ENCODE measurements around the gene OAS1.
"Not testable (repeated sequence)": the region's sequence is repeated elsewhere in the genome, so short reads cannot be mapped to it uniquely, and the experiment has no call there.

OAS1 gene

DNA sequence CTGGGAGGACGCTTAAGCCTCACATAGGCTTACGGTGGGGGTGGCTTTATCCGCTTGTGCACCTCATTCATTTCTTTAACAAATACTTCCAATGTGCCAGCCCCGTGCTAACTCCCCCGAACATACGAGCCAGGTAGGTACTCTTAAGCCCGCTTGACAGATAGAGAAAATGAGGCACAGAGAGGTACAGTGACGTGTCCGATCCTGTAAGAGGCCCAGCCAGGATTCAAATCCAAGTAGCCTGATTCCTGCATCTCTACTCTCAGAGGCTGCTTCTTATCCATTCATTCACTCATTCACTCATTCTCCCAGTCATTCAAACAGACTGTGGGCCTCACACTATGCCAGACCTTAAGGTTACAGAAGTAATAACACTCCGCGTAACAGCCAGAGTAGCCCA, 32.0 kb downstream of the OAS1 start:
- DNase-seq: no peak

DNA sequence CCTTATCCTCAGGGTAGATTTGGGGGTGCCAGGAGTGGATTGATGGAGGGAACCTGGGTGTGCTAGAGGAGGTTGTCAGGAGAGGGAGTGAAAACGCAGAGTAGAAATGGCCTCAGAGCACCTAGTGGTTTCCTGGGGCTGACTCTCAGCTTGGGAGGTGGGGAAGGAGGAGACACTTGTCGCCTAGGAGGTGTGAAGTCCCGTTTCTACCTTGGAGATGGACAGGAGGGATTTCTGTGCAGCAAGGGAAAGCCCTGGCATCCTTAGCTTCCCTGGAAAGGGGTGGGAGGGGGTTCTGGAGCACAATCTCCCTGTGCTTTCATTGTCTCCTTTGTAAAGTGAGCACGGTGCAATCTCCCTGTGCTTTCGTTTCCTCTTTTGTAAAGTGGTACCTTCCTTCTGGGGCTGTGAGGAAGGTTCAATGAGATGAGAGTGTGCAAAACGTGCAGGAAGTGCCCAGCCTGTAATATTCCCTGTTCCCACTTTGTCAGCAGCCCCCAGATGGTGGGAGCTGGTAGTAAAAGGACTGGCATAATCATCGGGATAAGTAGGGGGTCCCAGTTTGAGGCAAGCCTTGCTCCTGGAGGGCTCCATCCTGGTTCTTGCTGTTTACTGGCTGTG, 33.1 kb downstream of the OAS1 start:
- no peak for DNase-seq

DNA sequence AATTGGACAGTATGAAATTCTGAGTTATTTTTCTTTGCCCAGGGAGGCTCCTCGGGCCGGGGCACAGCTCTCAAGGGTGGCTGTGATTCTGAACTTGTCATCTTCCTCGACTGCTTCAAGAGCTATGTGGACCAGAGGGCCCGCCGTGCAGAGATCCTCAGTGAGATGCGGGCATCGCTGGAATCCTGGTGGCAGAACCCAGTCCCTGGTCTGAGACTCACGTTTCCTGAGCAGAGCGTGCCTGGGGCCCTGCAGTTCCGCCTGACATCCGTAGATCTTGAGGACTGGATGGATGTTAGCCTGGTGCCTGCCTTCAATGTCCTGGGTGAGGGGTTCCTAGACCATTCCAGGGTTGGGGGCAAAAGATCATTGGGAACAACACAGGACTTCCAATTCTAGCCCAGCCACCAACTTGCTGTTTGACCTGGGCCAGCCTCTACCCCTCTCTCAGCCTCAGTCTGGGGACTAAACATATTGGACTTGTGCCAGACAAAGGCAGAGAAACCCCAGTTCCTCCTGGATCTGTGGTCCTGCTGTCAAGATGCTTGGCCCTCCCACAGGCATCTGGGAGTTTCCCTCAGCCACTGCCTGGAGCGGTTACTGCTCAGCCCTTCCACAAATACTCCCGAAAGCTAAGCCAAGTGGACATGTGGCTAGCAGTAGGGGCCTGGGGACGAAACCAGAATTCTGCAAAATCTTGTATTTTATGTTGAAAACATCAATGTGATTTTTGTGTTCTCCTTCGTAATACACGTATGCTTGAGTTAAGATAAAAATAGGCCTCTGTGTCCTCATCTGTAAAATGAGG, 35.0 kb downstream of the OAS1 start:
- DNase-seq: no peak

DNA sequence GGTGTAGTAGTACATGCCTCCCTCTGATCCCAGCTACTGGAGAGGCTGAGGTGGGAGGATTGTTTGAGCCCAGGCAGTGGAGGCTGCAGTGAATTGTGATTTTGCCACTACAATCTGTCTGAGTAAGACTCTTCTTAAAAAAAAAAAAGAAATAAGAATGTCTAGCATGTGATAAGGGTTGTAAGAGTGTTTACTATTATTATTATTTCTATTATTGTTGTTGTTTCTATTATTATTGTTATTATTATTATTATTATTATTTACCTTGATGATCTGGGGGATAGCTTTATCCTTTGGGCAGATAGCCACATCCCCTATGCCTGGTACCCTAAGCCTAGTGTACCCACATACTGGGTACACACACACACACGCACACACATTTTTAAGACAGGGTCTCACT, 35.8 kb downstream of the OAS1 start:
- DNase-seq: no peak

DNA sequence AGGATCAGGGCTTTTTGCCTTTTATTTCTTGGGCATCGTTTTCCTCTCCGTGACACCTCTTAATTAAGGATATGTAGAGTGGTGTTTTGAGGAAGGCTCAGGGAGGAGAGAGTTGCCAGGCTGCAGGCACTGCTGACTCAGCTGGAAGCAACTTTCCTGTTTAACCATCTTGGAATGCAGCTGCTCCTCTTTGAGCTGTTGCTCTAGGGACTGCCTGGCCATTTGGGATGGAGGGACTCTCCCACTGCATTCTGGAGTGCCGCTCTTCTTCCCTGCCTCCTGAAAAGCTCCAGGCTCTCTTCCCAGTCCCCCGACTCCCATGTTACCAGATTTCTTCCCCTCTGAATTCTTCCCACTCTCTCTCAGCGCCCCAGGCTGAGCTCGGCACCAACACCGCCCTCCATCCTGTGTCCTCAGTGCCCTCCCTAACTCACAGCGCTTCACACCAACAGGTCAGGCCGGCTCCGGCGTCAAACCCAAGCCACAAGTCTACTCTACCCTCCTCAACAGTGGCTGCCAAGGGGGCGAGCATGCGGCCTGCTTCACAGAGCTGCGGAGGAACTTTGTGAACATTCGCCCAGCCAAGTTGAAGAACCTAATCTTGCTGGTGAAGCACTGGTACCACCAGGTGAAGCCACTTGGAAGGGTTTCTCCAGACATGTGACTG, 37.4 kb downstream of the OAS1 start:
- DNase-seq: no peak

DNA sequence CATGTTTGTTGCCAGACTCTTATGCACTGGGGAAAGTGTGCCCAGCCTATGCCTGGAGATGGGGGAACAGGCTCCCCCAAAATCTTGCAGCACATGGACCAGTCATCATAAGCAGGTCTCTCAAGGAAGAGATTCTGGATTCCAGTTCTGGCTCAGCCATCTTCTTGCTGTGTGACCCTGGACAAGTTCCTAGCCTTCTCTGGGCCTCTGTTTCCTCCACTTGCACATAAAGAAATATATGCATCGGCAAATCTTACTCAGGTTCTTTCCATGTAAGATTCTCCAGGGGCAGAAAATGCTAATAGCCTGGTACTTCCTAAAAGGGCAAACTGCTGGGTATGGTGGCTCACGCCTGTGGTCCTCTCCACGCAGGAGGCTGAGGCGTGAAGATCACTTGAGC, 38.8 kb downstream of the OAS1 start:
- DNase-seq: no peak

DNA sequence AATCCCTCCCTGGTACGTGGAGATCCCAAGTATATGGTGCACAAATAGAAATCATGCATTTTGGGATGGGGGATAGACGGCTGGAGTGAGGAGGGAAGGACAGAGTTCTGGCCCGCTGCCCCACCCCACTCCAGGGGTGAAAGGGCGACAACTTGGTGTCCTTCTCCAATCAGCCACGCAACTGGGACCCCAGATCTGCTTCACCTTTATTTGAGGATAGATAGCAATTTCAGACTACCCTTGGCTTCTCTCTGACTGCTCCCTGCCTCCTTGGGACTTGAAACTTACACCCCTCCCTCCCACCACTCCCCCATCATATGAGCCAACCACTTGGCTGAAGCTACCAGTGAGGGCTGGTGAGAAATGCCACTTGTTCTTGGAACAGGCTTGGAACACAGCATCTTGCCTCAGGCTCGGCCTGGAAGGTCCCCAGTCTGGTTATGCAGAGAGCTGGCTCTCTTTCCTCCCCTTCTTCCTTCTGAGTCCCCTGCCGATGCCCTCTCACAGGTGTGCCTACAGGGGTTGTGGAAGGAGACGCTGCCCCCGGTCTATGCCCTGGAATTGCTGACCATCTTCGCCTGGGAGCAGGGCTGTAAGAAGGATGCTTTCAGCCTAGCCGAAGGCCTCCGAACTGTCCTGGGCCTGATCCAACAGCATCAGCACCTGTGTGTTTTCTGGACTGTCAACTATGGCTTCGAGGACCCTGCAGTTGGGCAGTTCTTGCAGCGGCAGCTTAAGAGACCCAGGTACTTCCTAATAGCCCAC, 39.7 kb downstream of the OAS1 start:
- no peak for DNase-seq

DNA sequence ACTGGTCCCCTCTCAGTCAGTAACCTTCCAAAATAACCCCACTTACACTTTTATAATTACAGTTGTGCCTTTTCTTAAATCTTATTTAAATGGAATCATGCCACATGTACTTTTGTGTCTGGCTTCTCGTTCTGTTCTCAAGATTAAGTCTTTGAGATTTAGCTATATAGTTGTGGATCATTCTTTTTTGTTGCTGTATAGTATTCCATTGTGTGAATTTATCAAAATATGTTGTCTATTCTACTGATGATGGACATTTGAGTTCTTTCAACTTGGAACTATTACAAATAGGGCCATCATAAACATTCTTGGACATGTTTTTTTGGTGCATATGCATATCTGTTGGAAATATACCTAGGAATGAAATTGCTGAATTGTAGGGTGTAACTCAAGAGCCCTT, 40.6 kb downstream of the OAS1 start:
- no peak for DNase-seq

DNA sequence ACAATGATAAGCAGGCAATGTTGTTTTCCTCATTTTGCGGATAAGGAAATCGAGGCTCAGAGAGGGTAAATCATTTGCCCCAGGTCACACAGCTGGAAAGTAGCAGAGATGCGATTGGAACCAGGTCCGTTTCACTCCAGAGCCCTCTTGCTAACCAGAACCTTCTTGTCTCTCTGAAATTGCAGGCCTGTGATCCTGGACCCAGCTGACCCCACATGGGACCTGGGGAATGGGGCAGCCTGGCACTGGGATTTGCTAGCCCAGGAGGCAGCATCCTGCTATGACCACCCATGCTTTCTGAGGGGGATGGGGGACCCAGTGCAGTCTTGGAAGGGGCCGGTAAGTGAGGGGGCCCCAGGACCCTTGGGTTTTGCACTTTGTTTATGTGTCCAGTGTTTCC, 41.0 kb downstream of the OAS1 start:
- no peak for DNase-seq

DNA sequence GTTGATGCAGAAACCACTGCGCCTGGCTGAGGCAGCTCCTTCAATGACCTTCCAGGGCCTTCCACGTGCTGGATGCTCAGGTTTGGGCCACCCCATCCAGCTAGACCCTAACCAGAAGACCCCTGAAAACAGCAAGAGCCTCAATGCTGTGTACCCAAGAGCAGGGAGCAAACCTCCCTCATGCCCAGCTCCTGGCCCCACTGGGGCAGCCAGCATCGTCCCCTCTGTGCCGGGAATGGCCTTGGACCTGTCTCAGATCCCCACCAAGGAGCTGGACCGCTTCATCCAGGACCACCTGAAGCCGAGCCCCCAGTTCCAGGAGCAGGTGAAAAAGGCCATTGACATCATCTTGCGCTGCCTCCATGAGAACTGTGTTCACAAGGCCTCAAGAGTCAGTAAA, 42.0 kb downstream of the OAS1 start:
- DNase-seq: no peak

DNA sequence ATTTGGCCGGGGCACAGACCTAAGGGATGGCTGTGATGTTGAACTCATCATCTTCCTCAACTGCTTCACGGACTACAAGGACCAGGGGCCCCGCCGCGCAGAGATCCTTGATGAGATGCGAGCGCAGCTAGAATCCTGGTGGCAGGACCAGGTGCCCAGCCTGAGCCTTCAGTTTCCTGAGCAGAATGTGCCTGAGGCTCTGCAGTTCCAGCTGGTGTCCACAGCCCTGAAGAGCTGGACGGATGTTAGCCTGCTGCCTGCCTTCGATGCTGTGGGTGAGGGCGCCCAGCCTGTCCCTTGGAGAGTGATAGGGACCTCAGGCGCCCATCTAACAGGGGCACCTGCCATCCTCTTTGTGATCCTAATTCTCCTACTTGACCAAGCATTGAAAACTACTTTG, 43.9 kb downstream of the OAS1 start:
- DNase-seq: no peak

DNA sequence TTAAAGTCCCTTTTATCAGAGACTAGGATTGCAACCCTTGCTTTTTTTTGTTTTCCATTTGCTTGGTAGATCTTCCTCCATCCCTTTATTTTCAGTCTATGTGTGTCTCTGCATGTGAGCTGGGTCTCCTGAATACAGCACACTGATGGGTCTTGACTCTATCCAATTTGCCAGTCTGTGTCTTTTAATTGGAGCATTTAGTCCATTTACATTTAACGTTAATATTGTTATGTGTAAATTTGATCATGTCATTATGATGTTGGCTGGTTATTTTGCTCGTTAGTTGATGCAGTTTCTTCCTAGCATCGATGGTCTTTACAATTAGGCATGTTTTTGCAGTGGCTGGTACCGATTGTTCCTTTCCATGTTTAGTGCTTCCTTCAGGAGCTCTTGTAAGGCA, 50.4 kb downstream of the OAS1 start:
- not testable (repeated sequence) for DNase-seq

DNA sequence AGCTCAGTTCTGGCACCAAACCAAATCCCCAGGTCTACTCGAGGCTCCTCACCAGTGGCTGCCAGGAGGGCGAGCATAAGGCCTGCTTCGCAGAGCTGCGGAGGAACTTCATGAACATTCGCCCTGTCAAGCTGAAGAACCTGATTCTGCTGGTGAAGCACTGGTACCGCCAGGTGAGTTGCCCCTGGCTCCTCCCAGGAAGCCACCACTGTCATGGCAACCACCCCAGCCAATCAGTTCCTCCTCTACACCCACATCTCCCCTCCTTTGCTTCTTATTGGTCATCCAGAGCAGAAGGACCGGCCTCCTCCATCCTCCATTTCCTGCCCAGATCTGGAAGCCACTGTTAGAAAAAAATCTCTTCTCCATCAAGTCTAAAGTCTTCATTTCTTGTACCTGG, 54.3 kb downstream of the OAS1 start:
- no peak for DNase-seq

DNA sequence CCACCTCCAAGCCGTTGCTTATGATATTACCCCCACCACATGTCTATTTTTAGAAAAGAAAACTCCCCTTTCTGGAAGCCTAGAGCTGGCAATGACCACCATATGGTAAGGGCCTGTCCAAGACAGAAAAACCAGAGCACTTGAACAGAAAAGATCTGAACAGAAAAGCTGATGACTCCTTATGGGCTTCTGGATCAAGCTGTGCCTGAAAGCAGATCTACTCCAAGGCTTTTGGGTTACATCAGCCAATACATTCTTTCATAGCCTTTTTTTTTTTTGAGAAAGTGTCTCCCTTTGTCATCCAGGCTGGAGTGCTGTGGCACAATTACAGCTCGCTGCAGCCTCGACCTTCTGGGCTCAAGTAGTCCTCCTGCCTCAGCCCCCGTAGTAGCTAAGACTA, 54.8 kb downstream of the OAS1 start:
- DNase-seq: no peak

DNA sequence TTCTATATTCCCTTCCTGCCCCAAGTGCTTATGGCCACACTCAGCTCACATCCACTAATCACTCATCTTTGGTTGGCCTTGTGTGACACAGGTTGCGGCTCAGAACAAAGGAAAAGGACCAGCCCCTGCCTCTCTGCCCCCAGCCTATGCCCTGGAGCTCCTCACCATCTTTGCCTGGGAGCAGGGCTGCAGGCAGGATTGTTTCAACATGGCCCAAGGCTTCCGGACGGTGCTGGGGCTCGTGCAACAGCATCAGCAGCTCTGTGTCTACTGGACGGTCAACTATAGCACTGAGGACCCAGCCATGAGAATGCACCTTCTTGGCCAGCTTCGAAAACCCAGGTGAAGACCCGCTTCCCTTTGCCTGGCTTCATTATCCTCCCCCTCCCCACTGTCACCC, 55.8 kb downstream of the OAS1 start:
- DNase-seq: no peak

DNA sequence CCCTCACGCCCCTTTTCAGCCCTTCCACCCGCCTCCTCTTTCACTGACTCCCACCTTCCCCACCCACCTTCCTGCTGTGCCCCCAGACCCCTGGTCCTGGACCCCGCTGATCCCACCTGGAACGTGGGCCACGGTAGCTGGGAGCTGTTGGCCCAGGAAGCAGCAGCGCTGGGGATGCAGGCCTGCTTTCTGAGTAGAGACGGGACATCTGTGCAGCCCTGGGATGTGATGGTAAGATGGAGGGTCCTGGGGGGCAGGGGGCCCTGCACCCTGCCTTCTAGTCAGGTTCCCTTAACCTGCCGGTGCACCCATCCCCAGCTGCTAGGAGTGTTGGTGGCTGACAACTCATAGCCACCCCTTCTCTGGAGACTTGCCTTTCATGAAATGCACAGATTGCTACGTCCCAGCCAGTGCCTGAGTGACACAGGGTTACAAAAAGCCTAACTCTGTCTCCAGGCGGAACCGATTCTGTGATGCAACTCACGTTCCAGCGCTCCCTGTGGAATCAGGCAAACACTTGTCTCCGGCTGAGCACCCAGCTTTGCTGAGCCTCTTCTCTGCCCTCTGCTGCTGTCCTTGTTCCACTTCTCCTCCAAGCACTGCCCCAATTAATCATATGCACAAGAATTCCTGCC, 56.6 kb downstream of the OAS1 start:
- DNase-seq: no peak

DNA sequence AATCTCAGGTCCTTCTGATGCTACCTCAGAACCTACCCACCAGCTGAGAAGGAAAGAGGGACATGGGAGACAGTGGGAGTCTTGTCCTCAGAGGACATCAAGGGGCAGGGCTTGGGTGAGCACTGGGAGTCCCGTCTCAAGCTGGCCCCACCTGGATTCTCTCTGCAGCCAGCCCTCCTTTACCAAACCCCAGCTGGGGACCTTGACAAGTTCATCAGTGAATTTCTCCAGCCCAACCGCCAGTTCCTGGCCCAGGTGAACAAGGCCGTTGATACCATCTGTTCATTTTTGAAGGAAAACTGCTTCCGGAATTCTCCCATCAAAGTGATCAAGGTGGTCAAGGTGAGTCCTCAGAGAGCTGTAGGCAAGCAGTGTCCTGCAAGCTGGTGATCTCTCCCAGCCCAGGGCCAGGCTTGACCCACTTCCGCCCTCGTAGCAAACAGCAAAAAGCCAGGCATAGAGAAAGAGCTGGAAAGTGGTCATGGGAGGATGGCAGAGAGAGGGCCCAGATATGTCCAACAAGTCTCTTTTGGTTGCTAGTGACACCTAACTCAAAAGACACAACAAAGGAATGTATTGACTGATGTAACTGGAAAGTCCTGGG, 57.4 kb downstream of the OAS1 start:
- no peak for DNase-seq

DNA sequence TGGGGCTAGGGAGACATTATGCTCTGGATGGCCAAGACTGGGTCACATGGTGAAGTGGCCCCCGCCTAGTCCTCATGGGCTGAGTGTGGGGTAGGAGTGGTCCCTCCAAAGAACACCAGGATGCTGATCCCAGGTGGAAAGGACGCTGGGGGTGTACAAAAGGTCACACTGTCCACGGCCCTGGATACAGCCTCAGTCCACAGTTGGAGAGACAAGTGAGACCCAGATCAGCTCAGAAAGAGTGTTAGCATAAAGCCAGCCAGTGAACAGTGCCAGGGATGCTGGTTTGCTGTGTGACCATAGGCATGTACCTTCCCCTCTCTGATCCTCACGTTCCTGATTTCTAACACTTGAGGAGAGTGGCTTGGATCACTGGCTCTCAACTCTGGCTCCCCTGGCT, 58.2 kb downstream of the OAS1 start:
- no peak for DNase-seq

DNA sequence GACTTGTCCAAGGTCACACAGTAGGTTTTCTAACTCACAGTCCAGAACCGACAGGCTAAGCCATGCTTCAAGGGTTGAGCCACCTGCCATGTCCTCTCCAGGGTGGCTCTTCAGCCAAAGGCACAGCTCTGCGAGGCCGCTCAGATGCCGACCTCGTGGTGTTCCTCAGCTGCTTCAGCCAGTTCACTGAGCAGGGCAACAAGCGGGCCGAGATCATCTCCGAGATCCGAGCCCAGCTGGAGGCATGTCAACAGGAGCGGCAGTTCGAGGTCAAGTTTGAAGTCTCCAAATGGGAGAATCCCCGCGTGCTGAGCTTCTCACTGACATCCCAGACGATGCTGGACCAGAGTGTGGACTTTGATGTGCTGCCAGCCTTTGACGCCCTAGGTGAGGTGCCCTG, 58.9 kb downstream of the OAS1 start:
- DNase-seq: no peak

DNA sequence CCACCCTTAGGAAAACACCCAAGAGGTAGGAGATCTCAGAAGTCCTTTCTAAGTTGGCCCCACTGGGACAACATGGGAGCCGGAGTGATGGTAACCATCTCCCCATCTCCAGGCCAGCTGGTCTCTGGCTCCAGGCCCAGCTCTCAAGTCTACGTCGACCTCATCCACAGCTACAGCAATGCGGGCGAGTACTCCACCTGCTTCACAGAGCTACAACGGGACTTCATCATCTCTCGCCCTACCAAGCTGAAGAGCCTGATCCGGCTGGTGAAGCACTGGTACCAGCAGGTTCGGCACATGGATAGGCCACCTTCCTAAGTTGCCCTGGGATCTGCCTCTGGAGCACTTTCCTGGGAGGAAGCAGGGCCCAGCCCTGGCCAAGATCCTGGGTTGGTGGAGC, 60.5 kb downstream of the OAS1 start:
- no peak for DNase-seq

DNA sequence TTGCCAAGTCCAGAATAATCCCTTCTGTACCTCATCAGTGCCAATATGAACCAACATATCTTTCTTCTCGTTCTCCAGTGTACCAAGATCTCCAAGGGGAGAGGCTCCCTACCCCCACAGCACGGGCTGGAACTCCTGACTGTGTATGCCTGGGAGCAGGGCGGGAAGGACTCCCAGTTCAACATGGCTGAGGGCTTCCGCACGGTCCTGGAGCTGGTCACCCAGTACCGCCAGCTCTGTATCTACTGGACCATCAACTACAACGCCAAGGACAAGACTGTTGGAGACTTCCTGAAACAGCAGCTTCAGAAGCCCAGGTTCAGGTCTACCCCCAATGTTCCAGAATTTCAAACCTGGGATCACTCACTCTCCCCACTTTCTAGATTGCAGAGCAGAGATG, 61.1 kb downstream of the OAS1 start:
- DNase-seq: no peak

All from CD4-positive, alpha-beta T cell treated with Interleukin-4 for 4 hours (primary cell).